ENCODE measurements around the gene HOTAIR. TPM values are rescaled to one million over a fixed set of nuclear protein-coding genes. Genes with fewer than 3 reads are reported as not detected.

The HOTAIR gene
- total and polyA plus RNA-seq, 4 donors: 0.59 TPM; not detected in 3

- WGBS (ENCODE audit: insufficient coverage): 41% methylated on average over 10 of the region's 15 CpGs
- Histone ChIP-seq H3K4me1 (ENCODE audit: control insufficient read depth, insufficient read depth, low read length) (peaks cover 53% of the 10 kb centered on the region), H3K4me3 (ENCODE audit: low read depth, low read length) (peak overlapping the region; percentile 24), H3K27me3 (ENCODE audit: control insufficient read depth, insufficient read depth, low read length) (peaks cover 92% of the 10 kb centered on the region), H3K27ac (ENCODE audit: low read depth, low read length) (peak overlapping the region; percentile 99), H3K9me3 (ENCODE audit: control insufficient read depth, insufficient read depth, low read length) (no peaks in the 10 kb centered on the region), H3K36me3 (ENCODE audit: control insufficient read depth, insufficient read depth, low read length) (peaks cover 3% of the 10 kb centered on the region)
- DNase-seq (ENCODE audit: low read depth in 4 of 6, low spot score in 6 of 6): no peak
Observed at GRCh38 chr12:53980802-53981496, 6.2 kb upstream of the HOTAIR start.

- no peaks in the 10 kb centered on the region for H3K9me3 ChIP-seq (ENCODE audit: control insufficient read depth, insufficient read depth, low read length)
- no peak for DNase-seq (ENCODE audit: low read depth in 4 of 6, low spot score in 6 of 6)
- H3K27ac ChIP-seq (ENCODE audit: low read depth, low read length): peak overlapping the region; percentile 99
- peaks cover 52% of the 10 kb centered on the region for H3K4me1 ChIP-seq (ENCODE audit: control insufficient read depth, insufficient read depth, low read length)
- H3K27me3 ChIP-seq (ENCODE audit: control insufficient read depth, insufficient read depth, low read length): peaks cover 93% of the 10 kb centered on the region
- peak overlapping the region; percentile 24 for H3K4me3 ChIP-seq (ENCODE audit: low read depth, low read length)
- H3K36me3 ChIP-seq (ENCODE audit: control insufficient read depth, insufficient read depth, low read length): no peaks in the 10 kb centered on the region
- WGBS (ENCODE audit: insufficient coverage): 49% methylated on average over 3 of the region's 7 CpGs
Observed at GRCh38 chr12:53980104-53980801, 5.5 kb upstream of the HOTAIR start.

GRCh38 chr12:53978477-53979356, 4.0 kb upstream of the HOTAIR start:
- peak overlapping the region; percentile 61 for H3K27ac ChIP-seq (ENCODE audit: low read depth, low read length)

GRCh38 chr12:53977596-53978445, 3.1 kb upstream of the HOTAIR start:
- Histone ChIP-seq H3K27ac (ENCODE audit: low read depth, low read length) (no peak overlapping the region), H3K9me3 (ENCODE audit: control insufficient read depth, insufficient read depth, low read length) (no peaks in the 10 kb centered on the region), H3K27me3 (ENCODE audit: control insufficient read depth, insufficient read depth, low read length) (peaks cover 97% of the 10 kb centered on the region), H3K36me3 (ENCODE audit: control insufficient read depth, insufficient read depth, low read length) (no peaks in the 10 kb centered on the region), H3K4me3 (ENCODE audit: low read depth, low read length) (no peak overlapping the region), H3K4me1 (ENCODE audit: control insufficient read depth, insufficient read depth, low read length) (peaks cover 58% of the 10 kb centered on the region)
- no peak for DNase-seq (ENCODE audit: low read depth in 4 of 6, low spot score in 6 of 6)
- WGBS (ENCODE audit: insufficient coverage): 13% methylated on average over 9 of the region's 11 CpGs

More at GRCh38 chr12:53978477-53979356, 4.0 kb upstream of the HOTAIR start:
- no peak overlapping the region for H3K4me3 ChIP-seq (ENCODE audit: low read depth, low read length)
- no peaks in the 10 kb centered on the region for H3K36me3 ChIP-seq (ENCODE audit: control insufficient read depth, insufficient read depth, low read length)
- no peak for DNase-seq (ENCODE audit: low read depth in 4 of 6, low spot score in 6 of 6)
- 27% methylated on average over 3 of the region's 15 CpGs for WGBS (ENCODE audit: insufficient coverage)
- peaks cover 51% of the 10 kb centered on the region for H3K4me1 ChIP-seq (ENCODE audit: control insufficient read depth, insufficient read depth, low read length)
- no peaks in the 10 kb centered on the region for H3K9me3 ChIP-seq (ENCODE audit: control insufficient read depth, insufficient read depth, low read length)
- H3K27me3 ChIP-seq (ENCODE audit: control insufficient read depth, insufficient read depth, low read length): peaks cover 97% of the 10 kb centered on the region

GRCh38 chr12:53976823-53977595, 2.3 kb upstream of the HOTAIR start:
- peaks cover 58% of the 10 kb centered on the region for H3K4me1 ChIP-seq (ENCODE audit: control insufficient read depth, insufficient read depth, low read length)
- WGBS (ENCODE audit: insufficient coverage): no CpG with 5 or more reads among the region's 9 CpGs

GRCh38 chr12:53976172-53976822, 1.5 kb upstream of the HOTAIR start:
- Histone ChIP-seq H3K4me3 (ENCODE audit: low read depth, low read length) (no peak overlapping the region), H3K4me1 (ENCODE audit: control insufficient read depth, insufficient read depth, low read length) (peaks cover 53% of the 10 kb centered on the region), H3K36me3 (ENCODE audit: control insufficient read depth, insufficient read depth, low read length) (no peaks in the 10 kb centered on the region), H3K27ac (ENCODE audit: low read depth, low read length) (no peak overlapping the region), H3K9me3 (ENCODE audit: control insufficient read depth, insufficient read depth, low read length) (no peaks in the 10 kb centered on the region), H3K27me3 (ENCODE audit: control insufficient read depth, insufficient read depth, low read length) (peaks cover 98% of the 10 kb centered on the region)
- 20% methylated on average over 1 of the region's 21 CpGs for WGBS (ENCODE audit: insufficient coverage)
- DNase-seq (ENCODE audit: low read depth in 4 of 6, low spot score in 6 of 6): peak in 2 of 6 donors; percentile 26 to 34

More at GRCh38 chr12:53976823-53977595, 2.3 kb upstream of the HOTAIR start:
- Histone ChIP-seq H3K27me3 (ENCODE audit: control insufficient read depth, insufficient read depth, low read length) (peaks cover 97% of the 10 kb centered on the region), H3K36me3 (ENCODE audit: control insufficient read depth, insufficient read depth, low read length) (no peaks in the 10 kb centered on the region), H3K27ac (ENCODE audit: low read depth, low read length) (no peak overlapping the region), H3K9me3 (ENCODE audit: control insufficient read depth, insufficient read depth, low read length) (no peaks in the 10 kb centered on the region), H3K4me3 (ENCODE audit: low read depth, low read length) (no peak overlapping the region)
- DNase-seq (ENCODE audit: low read depth in 4 of 6, low spot score in 6 of 6): peak in 1 of 6 donors; percentile 8

GRCh38 chr12:53975479-53976152, 862 bp upstream of the HOTAIR start:
- Histone ChIP-seq H3K27me3 (ENCODE audit: control insufficient read depth, insufficient read depth, low read length) (peaks cover 98% of the 10 kb centered on the region), H3K4me3 (ENCODE audit: low read depth, low read length) (peak overlapping the region; percentile 35), H3K36me3 (ENCODE audit: control insufficient read depth, insufficient read depth, low read length) (no peaks in the 10 kb centered on the region), H3K9me3 (ENCODE audit: control insufficient read depth, insufficient read depth, low read length) (no peaks in the 10 kb centered on the region), H3K27ac (ENCODE audit: low read depth, low read length) (no peak overlapping the region), H3K4me1 (ENCODE audit: control insufficient read depth, insufficient read depth, low read length) (peaks cover 48% of the 10 kb centered on the region)
- DNase-seq (ENCODE audit: low read depth in 4 of 6, low spot score in 6 of 6): no peak
- 5% methylated on average over 22 of the region's 31 CpGs for WGBS (ENCODE audit: insufficient coverage)

GRCh38 chr12:53975064-53975471, 314 bp upstream of the HOTAIR start:
- Histone ChIP-seq H3K9me3 (ENCODE audit: control insufficient read depth, insufficient read depth, low read length) (no peaks in the 10 kb centered on the region), H3K4me3 (ENCODE audit: low read depth, low read length) (peak overlapping the region; percentile 46), H3K27me3 (ENCODE audit: control insufficient read depth, insufficient read depth, low read length) (peaks cover 100% of the 10 kb centered on the region), H3K27ac (ENCODE audit: low read depth, low read length) (no peak overlapping the region), H3K36me3 (ENCODE audit: control insufficient read depth, insufficient read depth, low read length) (no peaks in the 10 kb centered on the region), H3K4me1 (ENCODE audit: control insufficient read depth, insufficient read depth, low read length) (peaks cover 46% of the 10 kb centered on the region)
- under 1% methylated on average over 18 of the region's 25 CpGs for WGBS (ENCODE audit: insufficient coverage)
- peak in 1 of 6 donors; percentile 22 for DNase-seq (ENCODE audit: low read depth in 4 of 6, low spot score in 6 of 6)

Measured in spinal cord (tissue), 10 donors.